ENCODE results near the gene RAPGEF5.

RAPGEF5 gene

GRCh38 chr7:22179442-22179879 lies 177.5 kb downstream of the RAPGEF5 start:
- DNase-seq (ENCODE audit: insufficient read length, low spot score) (no peak), FAIRE-seq (no peak)
- TF ChIP-seq CTCF (IDR thresholded peaks at IDR 0.05; ENCODE audit: insufficient read depth, missing control alignments): no peak

GRCh38 chr7:22178735-22179134 lies 178.2 kb downstream of the RAPGEF5 start:
- DNase-seq (ENCODE audit: insufficient read length, low spot score) (no peak), FAIRE-seq (no peak)
- TF ChIP-seq CTCF (IDR thresholded peaks at IDR 0.05; ENCODE audit: insufficient read depth, missing control alignments): no peak

- FAIRE-seq (no peak), DNase-seq (ENCODE audit: insufficient read length, low spot score) (no peak)
- no peak for TF ChIP-seq CTCF (IDR thresholded peaks at IDR 0.05; ENCODE audit: insufficient read depth, missing control alignments)
These were observed 180.1 kb downstream of the RAPGEF5 start for GRCh38 chr7:22176791-22177412.

- FAIRE-seq: no peak
- no peak for DNase-seq (ENCODE audit: insufficient read length, low spot score)
- TF ChIP-seq CTCF (IDR thresholded peaks at IDR 0.05; ENCODE audit: insufficient read depth, missing control alignments): no peak
These were observed 182.4 kb downstream of the RAPGEF5 start for GRCh38 chr7:22174574-22174953.

GRCh38 chr7:22173685-22174573 lies 183.0 kb downstream of the RAPGEF5 start:
- TF ChIP-seq CTCF (IDR thresholded peaks at IDR 0.05; ENCODE audit: insufficient read depth, missing control alignments): no peak
- FAIRE-seq: no peak

GRCh38 chr7:22168129-22168634 lies 188.8 kb downstream of the RAPGEF5 start:
- TF ChIP-seq CTCF (IDR thresholded peaks at IDR 0.05; ENCODE audit: insufficient read depth, missing control alignments): no peak
- FAIRE-seq: no peak
- DNase-seq (ENCODE audit: insufficient read length, low spot score): no peak

More at GRCh38 chr7:22173685-22174573, 183.0 kb downstream of the RAPGEF5 start:
- DNase-seq (ENCODE audit: insufficient read length, low spot score): no peak

All from D721Med (cell line).